HG03025 (cell line): ENCODE results near the gene SNRNP70.
"Not testable (repeated sequence)": the region's sequence is repeated elsewhere in the genome, so short reads cannot be mapped to it uniquely, and the experiment has no call there.

Experiments
- ATAC-seq: cut with Tn5 transposase; IDR thresholded peaks from one replicate; pipeline ENCODE4 v1.9.1; 2021; ENCODE audit warnings: mild to moderate bottlenecking, moderate library complexity; ENCODE audit not compliant: unreplicated experiment, low FRiP score

Gene SNRNP70

DNA sequence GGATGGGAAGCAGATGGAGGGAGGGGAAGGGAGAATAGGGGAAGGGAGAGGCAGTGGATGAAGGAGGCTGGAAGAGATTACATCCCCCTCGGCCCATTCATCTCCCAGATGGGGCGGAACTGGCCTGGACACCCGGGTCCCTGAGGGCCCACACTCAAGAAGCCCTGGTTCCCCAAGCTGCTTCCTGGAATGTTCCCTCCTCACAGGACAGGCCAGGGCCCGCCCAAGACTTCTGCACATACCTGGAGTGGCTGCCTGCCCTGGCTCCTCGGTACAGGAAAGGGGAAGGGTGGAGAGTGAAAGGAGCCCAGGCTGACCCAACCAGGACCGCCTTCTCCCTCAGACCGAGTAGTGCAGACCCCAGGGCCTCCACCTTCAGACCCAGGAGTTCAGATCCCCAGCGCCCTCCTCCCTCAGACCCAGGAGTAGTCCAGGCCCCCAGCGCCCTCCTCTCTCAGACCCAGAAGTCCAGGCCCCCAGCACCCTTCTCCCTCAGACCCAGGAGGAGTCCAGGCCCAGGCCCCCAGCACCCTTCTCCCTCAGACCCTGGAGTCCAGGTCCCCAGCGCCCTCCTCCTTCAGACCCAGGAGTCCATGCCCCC is 21.1 kb upstream of the SNRNP70 start:
- ATAC-seq = no peak

DNA sequence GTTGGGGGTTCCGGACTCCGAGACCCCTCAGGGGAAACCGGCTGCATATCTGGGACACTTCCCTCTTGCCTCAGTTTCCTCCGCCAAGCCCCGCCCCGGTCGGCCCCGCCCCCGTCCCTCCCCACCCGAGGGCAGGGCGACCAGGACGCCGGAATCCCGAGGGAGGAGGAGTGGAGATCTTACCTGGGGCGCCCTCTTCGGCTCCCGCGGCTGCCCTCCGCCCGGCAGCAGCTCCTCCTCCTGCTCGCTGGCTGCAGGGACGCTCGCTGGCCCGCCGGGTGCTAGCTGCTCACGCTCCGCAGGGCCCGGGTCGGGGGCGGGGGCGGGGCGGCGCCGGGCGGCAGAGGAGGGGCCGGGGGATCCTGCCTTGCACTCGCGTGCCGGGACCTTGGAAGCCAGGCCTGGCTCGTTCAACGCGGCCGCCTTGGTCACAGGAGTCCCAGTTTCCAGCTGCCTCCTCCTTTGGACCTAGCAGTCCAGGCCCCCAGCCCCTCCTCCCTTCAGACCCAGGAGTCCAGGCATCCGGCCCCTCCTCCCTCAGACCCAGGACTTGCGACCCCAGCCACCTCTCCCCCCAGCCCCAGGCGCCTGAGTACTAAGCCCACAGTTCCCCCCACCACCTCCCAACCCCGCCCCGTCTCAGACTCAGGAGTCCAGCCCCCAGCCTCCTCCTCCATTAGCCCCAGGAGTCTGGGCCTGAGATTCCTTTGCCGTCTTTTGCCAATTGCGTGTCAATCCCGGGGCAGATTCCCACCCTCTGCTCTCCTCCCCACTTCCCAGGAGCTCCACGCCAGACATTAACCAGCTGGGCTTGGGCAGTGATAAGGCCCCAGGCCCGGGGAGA is 20.3 kb upstream of the SNRNP70 start, which contains the start of gene NTF4:
Gene NTF4, minus strand, starts transcription at position 51 of the 844 bp plus-strand sequence. CDS start 2,821 bp downstream, outside the sequence.
- ATAC-seq = no peak

DNA sequence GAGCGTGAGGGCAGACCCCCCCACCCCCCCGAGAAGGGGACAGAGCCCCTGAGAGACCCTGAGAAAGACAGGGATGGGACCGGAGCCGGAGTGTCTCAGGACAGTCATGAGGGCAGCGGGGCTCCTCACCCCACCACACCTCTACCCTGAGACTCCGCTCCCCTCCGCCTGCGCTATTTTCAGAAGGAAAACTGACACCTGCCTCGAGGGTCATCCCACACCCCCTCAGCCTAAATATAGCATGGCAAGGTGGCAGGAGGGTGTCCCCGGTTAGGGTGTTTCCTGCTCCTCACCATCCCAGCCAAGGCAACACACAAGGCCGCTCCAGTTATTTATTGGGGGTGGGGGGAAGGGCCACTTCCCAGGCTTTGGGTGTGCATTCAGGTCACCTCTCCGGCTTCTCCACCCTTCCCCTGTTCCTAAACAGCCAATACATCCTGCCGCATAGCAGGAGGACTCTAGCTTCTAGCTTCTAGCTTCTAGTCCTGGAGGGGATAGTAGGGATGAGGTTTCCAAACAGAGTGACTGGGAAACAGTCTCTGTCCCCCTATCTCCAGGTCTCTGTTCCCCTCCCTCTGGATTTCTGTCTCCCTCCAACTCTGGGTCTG is 19.2 kb upstream of the SNRNP70 start:
- no peak for ATAC-seq

DNA sequence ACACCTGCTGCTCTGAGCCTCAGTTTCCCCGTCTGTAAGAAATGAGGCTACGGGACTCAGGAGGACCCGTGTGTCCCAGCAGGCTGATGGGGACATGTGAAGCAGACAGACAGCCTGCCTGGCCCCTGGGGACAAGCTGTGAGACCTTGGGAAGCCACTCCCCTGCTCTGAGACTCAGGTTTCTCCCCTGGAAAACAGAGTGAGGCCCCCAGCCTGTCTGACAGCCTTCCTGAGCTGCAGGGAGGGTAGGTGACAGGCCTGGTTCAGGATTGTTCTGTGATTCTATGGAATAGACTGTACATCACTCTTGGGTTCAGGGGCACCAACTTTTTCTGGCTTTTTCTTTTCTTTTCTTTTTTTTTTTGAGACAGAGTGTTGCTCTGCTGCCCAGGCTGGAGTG is 17.7 kb upstream of the SNRNP70 start:
- no peak for ATAC-seq

DNA sequence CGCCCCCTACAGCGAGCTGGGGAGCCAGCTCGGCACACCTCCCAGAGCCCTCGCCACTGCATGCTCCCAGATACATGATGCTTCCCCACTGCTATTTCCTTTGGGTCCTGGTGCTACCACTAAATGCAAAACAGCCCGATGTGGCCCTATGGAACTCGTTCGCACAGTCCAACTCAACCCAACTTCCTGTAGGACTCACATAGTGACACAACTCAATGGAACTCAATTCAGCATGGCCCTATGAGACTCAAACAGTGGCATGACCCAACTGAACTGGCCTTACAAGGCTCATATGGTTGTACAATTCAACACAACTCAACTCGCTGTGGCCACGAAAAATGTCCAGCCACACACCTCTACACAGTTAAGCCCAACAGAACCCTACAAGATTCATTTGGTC is 16.2 kb upstream of the SNRNP70 start:
- ATAC-seq = no peak

DNA sequence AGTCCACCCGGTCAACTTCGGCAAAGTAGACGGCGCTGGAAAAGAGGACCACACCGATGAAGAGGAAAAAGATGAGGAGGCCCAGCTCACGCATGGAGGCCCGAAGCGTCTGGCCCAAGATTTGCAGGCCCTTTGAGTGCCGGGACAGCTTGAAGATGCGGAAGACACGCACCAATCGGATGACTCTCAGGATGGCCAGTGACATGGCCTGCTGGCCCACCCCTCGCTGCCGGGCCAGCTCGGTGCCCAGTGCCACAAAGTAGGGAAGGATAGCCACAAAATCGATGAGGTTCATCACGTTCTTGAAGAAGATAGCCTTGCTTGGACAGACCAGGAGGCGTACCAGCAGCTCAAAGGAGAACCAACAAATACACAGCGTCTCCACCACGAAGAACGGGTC is 14.8 kb upstream of the SNRNP70 start:
- ATAC-seq = no peak

DNA sequence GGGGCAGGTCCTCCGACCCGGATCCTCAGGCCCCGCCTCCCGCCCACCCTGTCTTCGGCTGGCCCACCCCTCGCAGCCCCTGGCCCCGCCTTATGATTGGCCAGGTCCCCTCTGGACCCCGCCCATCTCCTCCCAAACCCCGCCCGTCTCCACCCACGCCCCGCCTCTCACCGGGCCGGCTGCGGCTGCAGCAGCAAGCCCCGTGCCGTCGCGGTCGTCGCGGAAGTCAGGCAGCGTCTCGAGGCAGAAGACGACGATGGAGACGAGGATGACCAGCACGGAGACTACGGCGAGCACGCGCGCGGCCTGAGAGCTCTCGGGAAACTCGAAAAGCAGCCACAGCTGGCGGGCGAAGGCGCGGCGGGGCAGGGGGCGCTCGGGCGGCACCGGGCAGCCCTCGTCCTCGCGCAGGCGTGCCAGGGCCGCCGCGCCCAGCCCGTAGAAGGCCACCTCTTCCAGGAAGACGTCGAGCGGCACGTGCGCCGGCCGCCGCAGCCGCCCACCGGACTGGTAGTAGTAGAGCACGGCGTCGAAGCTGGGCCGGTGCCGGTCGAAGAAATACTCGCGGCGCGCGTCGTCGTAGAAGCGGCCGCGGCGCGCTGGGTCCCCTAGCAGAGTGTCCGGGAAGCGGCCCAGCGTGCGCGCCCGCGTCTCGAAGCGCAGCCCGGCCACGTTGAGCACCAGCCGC is 13.2 kb upstream of the SNRNP70 start:
- no peak for ATAC-seq

DNA sequence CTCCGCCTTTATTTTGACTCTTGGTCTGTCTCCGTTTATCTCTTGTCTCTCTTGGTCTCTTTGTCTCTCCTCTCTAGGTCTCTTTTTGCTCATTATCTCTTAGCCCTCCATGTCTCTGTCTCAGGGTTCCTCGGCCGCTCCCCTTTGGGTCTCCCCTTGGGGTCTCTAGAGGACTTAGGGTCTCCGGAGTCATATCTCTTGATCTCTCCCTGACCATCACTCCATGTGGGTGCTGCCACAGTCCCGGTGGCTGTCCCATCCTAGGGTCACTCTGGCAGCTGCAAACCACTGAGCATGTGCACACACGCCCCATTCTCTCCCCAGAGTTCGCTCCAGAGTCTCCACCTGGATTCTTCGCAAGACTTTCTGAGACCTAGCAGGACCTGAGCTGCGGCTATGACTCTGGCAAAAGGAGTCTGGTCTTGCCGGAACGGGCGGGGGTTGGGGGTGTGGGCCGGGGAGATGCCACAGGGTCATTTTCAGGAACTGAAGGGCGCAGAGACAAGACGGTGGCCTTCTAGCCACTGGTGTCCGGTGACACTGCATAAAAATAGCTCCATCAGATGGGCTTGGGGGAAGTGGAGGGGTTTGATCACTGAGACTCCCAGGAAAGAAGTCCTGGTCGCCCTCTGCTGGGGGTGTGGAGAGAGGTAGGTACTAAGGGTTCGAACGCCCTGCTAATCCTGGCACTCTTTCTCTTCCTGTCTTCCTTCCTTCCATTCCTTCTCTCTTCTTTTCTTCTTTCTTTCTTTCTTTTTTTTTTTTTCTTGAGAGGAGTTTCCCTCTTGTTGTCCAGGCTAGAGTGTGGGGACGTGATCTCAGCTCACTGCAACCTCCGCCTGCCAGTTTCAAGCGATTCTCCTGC is 11.5 kb upstream of the SNRNP70 start:
- ATAC-seq = no peak

DNA sequence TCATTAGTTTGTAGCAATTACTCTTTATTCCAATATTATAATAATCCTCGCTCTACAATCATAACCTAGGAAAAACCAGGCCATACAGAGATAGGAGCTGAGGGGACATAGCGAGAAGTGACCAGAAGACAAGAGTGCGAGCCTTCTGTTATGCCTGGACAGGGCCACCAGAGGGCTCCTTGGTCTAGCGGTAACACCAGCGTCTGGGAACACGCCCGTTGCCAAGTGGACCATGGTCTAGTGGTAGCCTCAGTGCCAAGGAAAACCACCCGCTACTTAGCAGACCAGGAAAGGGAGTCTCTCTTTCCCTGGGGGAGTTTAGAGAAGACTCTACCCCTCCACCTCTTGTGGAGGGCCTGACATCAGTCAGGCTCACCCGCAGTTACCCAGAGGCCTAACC is 10.4 kb upstream of the SNRNP70 start:
- not testable (repeated sequence) for ATAC-seq

DNA sequence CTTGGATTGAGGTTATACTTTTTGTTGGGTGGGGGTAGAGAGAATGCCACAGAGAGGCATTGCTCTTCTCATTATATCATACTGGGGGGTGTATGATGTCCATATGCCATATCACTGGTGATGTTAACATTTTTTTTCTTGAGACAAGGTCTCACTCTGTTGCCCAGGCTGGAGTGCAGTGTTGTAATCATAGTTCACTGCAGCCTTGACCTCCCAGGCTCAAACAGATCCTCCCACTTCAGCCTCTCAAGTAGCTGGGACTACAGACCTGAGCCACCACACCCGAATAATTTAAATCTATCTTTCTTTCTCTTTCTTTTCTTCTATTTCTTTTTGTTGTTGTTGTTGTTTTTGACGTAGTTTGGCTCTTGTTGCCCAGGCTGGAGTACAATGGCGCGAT is 4.9 kb upstream of the SNRNP70 start:
- ATAC-seq = no peak

DNA sequence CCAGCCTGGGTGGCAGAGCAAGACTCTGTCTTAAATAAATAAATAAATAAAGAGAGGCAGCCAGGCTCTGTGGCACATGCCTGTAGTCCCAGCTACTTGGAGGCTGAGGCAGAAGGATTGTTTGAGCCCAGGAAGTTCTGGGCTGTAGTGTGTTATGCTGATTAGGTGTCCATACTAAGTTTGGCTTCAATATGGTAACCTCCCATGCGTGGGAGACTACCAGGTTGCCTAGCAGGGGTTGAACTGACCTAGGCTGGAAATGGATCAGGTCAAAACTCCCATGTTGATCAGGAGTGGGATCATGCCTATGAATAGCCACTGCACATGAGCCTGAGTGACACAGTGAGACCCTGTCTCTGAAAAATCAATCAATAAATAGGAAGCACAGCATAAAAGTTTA is 4.0 kb upstream of the SNRNP70 start:
- ATAC-seq = no peak

DNA sequence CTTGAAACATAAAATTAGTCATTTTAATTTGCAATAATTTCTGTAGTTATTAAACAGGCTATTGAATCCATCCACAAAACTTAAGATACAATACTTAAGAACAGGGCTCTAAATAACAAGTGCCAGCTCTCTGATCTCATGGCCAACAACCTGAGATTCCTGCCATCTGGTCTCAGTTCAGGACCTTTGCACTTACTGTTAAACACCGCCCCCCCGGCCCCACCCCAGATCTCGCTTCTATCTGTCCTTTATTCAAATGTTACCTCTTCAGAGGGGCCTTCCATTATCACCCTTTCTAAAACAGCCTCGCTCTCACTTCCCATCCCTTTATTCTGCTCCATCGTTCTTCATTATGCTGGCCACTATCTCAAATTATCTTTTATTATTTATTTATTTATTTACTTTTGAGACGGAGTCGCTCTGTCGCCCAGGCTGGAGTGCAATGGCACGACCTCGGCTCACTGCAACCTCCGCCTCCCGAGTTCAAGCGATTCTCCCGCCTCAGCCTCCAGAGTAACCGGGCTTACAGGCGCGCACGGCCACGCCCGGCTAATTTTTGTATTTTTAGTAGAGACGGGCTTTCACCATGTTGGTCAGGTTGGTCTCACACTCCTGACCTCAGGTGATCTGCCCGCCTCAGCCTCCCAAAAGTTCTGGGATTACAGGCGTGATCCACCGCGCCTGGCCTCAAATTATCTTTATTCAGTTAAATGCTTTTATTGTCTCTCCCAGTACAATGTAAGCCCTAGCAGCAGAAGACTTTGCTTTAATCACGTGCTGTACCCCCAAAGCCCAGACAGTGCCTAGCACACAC is 838 bp upstream of the SNRNP70 start:
- no peak for ATAC-seq

DNA sequence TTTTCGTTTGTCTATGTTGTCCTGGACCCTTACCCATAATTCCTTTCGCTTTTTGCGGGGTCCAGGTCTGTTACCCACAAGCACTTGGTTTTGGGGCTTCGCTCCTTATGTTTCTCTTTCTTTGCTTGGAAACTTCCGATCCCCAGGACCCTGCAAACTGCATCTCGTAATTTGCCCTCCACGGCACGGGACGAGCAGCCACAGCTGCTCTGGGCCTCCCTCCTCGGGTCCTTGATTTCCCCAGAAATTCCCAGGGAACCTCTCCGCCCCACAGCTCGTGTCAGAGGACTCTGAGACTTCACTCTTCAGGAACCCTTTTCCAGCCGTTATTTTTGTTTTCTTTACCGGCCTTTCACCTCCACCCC is 599 bp downstream of the SNRNP70 start:
- no peak for ATAC-seq

DNA sequence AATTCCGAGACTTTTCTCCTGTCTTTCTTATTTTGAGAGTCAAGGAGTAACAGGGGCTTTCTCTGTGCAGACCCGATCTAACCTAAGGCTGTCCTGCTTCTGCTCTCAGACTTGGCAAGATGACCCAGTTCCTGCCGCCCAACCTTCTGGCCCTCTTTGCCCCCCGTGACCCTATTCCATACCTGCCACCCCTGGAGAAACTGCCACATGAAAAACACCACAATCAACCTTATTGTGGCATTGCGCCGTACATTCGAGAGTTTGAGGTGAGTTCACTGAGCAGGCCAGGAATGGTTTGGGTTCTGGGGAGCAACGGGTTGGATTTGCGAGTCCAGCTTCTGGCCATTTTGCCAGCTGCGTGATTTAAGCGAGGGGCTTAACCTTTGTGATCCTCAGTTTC is 1.0 kb downstream of the SNRNP70 start:
- ATAC-seq = no peak

DNA sequence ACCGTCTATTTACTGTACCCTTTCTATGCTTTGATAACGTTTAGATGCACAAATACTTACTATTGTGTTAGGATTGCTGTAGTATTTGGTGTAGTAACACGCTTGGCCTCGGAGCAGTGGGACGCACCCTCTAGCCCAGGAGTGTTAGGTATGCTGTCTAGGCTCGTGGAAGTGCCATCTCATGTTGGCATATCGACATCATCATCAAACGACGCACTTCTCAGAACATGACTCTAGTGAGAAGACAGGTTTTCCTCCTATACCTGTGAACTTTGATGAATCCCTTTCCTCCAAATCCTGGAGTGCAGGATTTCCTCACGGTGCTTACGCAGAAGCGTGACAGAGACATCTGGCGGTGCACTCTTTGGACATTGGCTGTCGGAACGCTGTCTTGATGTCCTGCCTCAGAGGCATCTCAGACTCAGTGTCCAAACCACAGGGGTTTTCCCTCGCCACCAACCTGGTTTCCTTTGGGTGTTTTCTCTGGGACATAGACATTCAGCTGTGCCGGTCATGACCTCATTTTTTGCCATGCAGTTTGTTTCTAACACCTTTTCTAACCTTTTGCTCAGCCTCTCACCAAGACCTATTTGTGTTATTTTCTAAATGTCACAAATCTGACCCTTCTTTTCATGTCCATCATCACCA is 6.3 kb downstream of the SNRNP70 start:
- ATAC-seq = no peak

DNA sequence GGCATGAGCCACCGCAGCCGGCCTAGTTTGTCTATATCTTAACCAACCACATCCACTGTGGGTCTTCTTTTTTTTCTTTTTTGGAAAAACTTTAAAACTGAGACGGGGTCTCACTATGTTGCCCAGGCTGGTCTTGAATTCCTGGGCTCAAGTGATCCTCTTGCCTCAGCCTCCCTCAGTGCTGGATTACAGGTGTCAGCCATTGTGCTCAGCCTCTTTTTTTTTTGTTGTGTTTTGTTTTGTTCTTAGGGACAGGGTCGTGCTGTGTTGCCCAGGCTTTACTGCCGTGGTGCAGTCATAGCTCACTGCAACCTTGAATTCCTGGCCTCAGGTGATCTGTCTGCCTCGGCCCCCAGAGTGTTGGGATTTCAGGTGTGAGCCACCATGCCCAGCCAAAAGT is 7.4 kb downstream of the SNRNP70 start:
- no peak for ATAC-seq

DNA sequence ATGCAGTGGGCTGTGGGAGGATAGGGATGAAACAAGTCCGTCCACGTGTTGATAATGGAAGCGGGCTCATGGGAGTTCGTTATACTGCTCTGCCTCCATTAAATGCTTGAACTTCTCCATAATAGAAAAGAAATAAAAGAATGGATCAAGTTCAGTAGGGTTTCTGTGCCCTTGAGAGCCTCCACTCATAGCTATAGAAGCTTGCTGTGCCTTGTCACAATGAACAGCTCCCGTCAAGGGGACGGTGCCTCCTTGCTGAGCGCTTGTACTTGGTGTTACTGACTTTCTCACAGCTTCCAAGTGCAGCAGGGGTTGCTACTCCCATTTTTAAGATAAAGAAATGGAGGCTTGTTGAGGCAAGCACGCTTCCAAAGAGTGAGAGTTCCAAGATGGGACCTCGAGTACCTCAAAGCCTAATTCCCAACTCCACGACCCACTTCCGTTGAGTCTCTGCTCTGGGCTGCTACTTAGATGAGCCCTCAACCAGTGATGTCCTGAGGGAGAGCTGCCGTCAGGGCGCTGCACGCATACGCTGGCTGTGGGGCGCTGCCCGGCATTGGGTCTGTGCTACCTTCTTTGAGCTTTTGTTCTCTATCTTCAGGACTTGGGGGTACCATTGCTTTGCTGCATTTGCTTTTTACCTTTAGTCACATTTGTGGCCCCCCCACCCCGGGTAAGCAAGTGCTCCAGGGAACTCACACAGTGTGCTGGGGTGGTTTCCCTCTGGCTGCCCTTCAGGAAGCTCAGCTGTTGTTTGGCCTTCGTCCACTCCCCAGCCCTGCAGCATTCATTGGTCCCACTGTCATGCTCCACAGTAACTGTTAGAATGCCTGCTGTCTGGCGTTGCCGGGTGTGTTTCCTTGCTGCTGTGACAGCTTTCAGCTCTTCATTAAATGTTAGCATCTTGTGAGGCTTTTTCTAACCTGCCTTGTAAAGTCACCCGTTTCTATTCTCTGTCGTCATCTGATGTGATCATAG is 9.5 kb downstream of the SNRNP70 start:
- ATAC-seq = no peak
